ENCODE measurements around the gene ABCA13.

The ABCA13 gene

GRCh38 chr7:48298779-48299178, 127.5 kb downstream of the ABCA13 start:
- no peak for DNase-seq (ENCODE audit: low read depth)

- peak; percentile 26 for DNase-seq (ENCODE audit: low read depth)
Measured at GRCh38 chr7:48299580-48300169, 128.4 kb downstream of the ABCA13 start.

GRCh38 chr7:48300301-48300700, 129.0 kb downstream of the ABCA13 start:
- DNase-seq (ENCODE audit: low read depth), result no peak

GRCh38 chr7:48301201-48301600, 129.9 kb downstream of the ABCA13 start:
- DNase-seq (ENCODE audit: low read depth), result no peak

GRCh38 chr7:48304641-48305040, 133.4 kb downstream of the ABCA13 start:
- no peak for DNase-seq (ENCODE audit: low read depth)

- no peak for DNase-seq (ENCODE audit: low read depth)
Measured at GRCh38 chr7:48305661-48306060, 134.4 kb downstream of the ABCA13 start.

GRCh38 chr7:48307041-48307714, 135.9 kb downstream of the ABCA13 start:
- no peak for DNase-seq (ENCODE audit: low read depth)

GRCh38 chr7:48309720-48310119, 138.5 kb downstream of the ABCA13 start:
- no peak for DNase-seq (ENCODE audit: low read depth)

- no peak for DNase-seq (ENCODE audit: low read depth)
Measured at GRCh38 chr7:48311464-48312100, 140.3 kb downstream of the ABCA13 start.

- DNase-seq (ENCODE audit: low read depth), result no peak
Measured at GRCh38 chr7:48312151-48312550, 140.9 kb downstream of the ABCA13 start.

GRCh38 chr7:48316768-48317167, 145.5 kb downstream of the ABCA13 start:
- DNase-seq (ENCODE audit: low read depth), result no peak

GRCh38 chr7:48317360-48317759, 146.1 kb downstream of the ABCA13 start:
- no peak for DNase-seq (ENCODE audit: low read depth)

- DNase-seq (ENCODE audit: low read depth), result no peak
Measured at GRCh38 chr7:48321319-48322010, 150.2 kb downstream of the ABCA13 start.

- DNase-seq (ENCODE audit: low read depth), result no peak
Measured at GRCh38 chr7:48337012-48337621, 165.9 kb downstream of the ABCA13 start.

- DNase-seq (ENCODE audit: low read depth), result no peak
Measured at GRCh38 chr7:48337781-48338180, 166.5 kb downstream of the ABCA13 start.

- no peak for DNase-seq (ENCODE audit: low read depth)
Measured at GRCh38 chr7:48347230-48347825, 176.1 kb downstream of the ABCA13 start.

- DNase-seq (ENCODE audit: low read depth), result no peak
Measured at GRCh38 chr7:48350515-48350914, 179.3 kb downstream of the ABCA13 start.

- DNase-seq (ENCODE audit: low read depth), result no peak
Measured at GRCh38 chr7:48351900-48352299, 180.6 kb downstream of the ABCA13 start.

- no peak for DNase-seq (ENCODE audit: low read depth)
Measured at GRCh38 chr7:48355346-48355745, 184.1 kb downstream of the ABCA13 start.

- DNase-seq (ENCODE audit: low read depth), result no peak
Measured at GRCh38 chr7:48360574-48360973, 189.3 kb downstream of the ABCA13 start.

GRCh38 chr7:48363174-48363573, 191.9 kb downstream of the ABCA13 start:
- no peak for DNase-seq (ENCODE audit: low read depth)

- no peak for DNase-seq (ENCODE audit: low read depth)
Measured at GRCh38 chr7:48365010-48365409, 193.8 kb downstream of the ABCA13 start.

Data from fibroblast of the conjunctiva (primary cell).